Measurements from ENCODE around the gene C18orf32.
A peak's percentile ranks its signal among the peaks of the same experiment; 100 is the strongest.
"Not testable (repeated sequence)": the region's sequence is repeated elsewhere in the genome, so short reads cannot be mapped to it uniquely, and the experiment has no call there.

C18orf32 gene

DNA sequence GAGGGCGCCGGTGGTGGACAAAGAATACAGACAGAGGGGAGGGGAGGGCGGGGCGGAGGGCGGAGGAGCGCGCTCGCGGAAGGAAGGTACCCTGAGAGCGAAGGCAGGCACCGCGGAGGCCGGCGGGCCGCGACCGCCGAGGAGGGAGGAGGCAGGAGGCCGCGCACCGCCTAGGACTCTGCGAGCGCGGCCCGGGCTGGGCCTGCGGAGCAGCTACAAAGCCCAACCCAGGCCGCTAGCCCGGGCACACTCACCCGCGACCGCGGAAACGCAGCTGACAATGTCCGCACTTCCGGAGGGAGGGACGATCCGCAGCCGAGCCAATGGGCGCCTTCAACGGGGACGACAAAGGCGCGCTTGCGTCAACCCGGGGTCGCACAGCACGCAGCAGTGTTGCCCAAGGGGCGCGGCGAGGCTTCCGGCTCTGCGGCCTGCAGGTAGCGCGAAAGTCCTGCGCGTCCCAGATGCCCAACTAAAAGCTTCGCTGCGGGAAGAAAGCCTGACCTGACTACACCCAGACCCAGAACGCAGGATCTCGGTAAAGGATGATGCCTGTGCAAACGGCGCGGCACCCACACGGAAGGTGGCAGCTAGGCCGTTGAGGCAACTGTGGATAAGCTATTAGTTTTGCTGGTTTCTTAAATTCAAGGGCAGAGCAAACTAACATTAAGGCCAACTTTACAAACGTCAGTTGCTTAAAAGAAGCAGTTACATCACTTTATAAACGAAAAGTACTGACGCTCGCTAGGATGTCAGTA, at the start of gene C18orf32:
Gene C18orf32, minus strand, starts transcription at position 282 of the 758 bp plus-strand sequence. CDS start 3,486 bp downstream, outside the sequence.
- Histone ChIP-seq H3K27ac (ENCODE audit: low read length) (peak within 1 kb of the TSS; percentile 78), H3K4me1 (ENCODE audit: control insufficient read depth, insufficient read depth, low read length) (peaks cover 13% of the 10 kb centered on the region), H3K9ac (ENCODE audit: low read length in 2 of 2) (peak within 1 kb of the TSS; percentile 89 to 93), H3K4me3 (ENCODE audit: low read length in 2 of 2) (peak within 1 kb of the TSS; percentile 81 to 92), H3K9me3 (ENCODE audit: control insufficient read depth in 2 of 2, low read length in 2 of 2) (no peaks in the 10 kb centered on the region), H3K36me3 (ENCODE audit: control insufficient read depth in 2 of 2, insufficient read depth in 2 of 2, low read length in 2 of 2) (peaks cover 24 to 28% of the 10 kb centered on the region in 2 donors), H3K27me3 (ENCODE audit: control insufficient read depth in 1 of 2, insufficient read depth in 2 of 2, low read length in 2 of 2) (no peaks in the 10 kb centered on the region)

DNA sequence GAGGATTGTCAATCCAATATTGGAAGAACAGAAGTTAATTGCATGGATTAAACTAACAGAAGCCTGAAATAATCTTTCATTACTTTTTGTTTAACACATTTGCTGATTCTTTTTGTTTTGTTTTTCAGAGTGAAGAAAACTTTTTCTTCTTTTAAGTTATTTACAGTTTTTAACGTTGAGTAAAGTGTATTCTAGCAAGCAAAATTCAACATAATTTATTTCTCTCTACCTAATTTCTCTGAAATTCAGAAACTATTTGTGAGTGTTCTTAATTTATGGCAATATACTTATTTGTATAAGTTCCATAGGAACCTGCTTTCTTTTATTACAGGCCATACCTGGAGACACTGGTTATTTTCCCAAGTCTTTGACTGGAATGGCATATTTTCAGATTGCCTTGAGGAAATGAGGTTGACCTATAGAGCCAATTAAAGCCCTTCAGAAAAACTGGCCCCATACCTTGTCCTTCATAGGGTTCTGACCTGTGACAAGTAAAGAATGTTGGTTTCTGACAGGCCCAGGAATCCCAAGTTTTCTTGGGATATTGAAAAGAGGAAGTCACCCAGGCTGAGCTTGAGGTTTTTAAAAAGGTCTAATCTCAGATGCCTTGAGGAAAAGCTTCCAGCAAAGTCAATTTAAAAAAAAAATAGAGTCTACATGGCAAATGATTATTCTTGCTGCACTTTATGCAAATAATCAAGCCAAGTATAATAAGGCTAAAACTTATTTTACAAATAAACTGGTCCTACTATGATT, 48.0 kb upstream of the C18orf32 start:
- H3K4me1 ChIP-seq (ENCODE audit: control insufficient read depth, insufficient read depth, low read length) = no peaks in the 10 kb centered on the region
- no peaks in the 10 kb centered on the region for H3K27me3 ChIP-seq (ENCODE audit: control insufficient read depth in 1 of 2, insufficient read depth in 2 of 2, low read length in 2 of 2)
- H3K36me3 ChIP-seq (ENCODE audit: control insufficient read depth in 2 of 2, insufficient read depth in 2 of 2, low read length in 2 of 2) = no peaks in the 10 kb centered on the region

GRCh38 chr18:49531678-49532153, 44.7 kb upstream of the C18orf32 start:
- H3K36me3 ChIP-seq (ENCODE audit: control insufficient read depth in 2 of 2, insufficient read depth in 2 of 2, low read length in 2 of 2) = no peaks in the 10 kb centered on the region
- no peaks in the 10 kb centered on the region for H3K27me3 ChIP-seq (ENCODE audit: control insufficient read depth in 1 of 2, insufficient read depth in 2 of 2, low read length in 2 of 2)
- no peak overlapping the region for H3K27ac ChIP-seq (ENCODE audit: low read length)
- no peak overlapping the region for H3K9ac ChIP-seq (ENCODE audit: low read length in 2 of 2)
- H3K4me3 ChIP-seq (ENCODE audit: low read length in 2 of 2) = no peak overlapping the region
- H3K4me1 ChIP-seq (ENCODE audit: control insufficient read depth, insufficient read depth, low read length) = no peaks in the 10 kb centered on the region
- H3K9me3 ChIP-seq (ENCODE audit: control insufficient read depth in 2 of 2, low read length in 2 of 2) = no peaks in the 10 kb centered on the region

More for the DNA sequence above, 48.0 kb upstream of the C18orf32 start:
- Histone ChIP-seq H3K9ac (ENCODE audit: low read length in 2 of 2) (no peak overlapping the region), H3K9me3 (ENCODE audit: control insufficient read depth in 2 of 2, low read length in 2 of 2) (no peaks in the 10 kb centered on the region), H3K4me3 (ENCODE audit: low read length in 2 of 2) (no peak overlapping the region), H3K27ac (ENCODE audit: low read length) (no peak overlapping the region)

GRCh38 chr18:49529596-49529995, 42.6 kb upstream of the C18orf32 start:
- Histone ChIP-seq H3K4me1 (ENCODE audit: control insufficient read depth, insufficient read depth, low read length) (no peaks in the 10 kb centered on the region), H3K27ac (ENCODE audit: low read length) (no peak overlapping the region), H3K9me3 (ENCODE audit: control insufficient read depth in 2 of 2, low read length in 2 of 2) (no peaks in the 10 kb centered on the region), H3K9ac (ENCODE audit: low read length in 2 of 2) (no peak overlapping the region), H3K4me3 (ENCODE audit: low read length in 2 of 2) (no peak overlapping the region), H3K27me3 (ENCODE audit: control insufficient read depth in 1 of 2, insufficient read depth in 2 of 2, low read length in 2 of 2) (no peaks in the 10 kb centered on the region), H3K36me3 (ENCODE audit: control insufficient read depth in 2 of 2, insufficient read depth in 2 of 2, low read length in 2 of 2) (no peaks in the 10 kb centered on the region)

GRCh38 chr18:49527631-49528327, 40.7 kb upstream of the C18orf32 start:
- Histone ChIP-seq H3K4me3 (ENCODE audit: low read length in 2 of 2) (no peak overlapping the region), H3K27ac (ENCODE audit: low read length) (no peak overlapping the region), H3K27me3 (ENCODE audit: control insufficient read depth in 1 of 2, insufficient read depth in 2 of 2, low read length in 2 of 2) (no peaks in the 10 kb centered on the region), H3K9ac (ENCODE audit: low read length in 2 of 2) (no peak overlapping the region), H3K36me3 (ENCODE audit: control insufficient read depth in 2 of 2, insufficient read depth in 2 of 2, low read length in 2 of 2) (no peaks in the 10 kb centered on the region), H3K9me3 (ENCODE audit: control insufficient read depth in 2 of 2, low read length in 2 of 2) (no peaks in the 10 kb centered on the region), H3K4me1 (ENCODE audit: control insufficient read depth, insufficient read depth, low read length) (no peaks in the 10 kb centered on the region)

DNA sequence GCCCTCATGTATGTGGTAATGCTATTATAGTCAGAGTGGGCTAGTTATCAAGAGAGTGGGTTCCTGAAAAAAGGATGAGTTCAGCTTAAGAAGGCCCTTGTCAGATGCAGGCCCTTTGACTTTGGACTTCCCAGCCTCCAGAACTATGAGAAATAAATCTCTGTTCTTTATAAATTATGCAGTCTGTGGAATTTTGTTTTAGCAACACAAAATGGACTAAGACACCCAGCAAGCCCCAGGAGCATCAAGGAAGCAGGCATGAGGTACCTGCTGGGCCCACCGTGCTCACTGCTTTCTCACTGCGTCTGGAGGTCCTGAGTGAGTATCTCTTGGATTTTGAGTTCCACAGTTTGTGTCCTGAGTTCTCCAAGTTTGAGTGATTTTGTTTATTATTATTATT, 38.9 kb upstream of the C18orf32 start:
- Histone ChIP-seq H3K4me1 (ENCODE audit: control insufficient read depth, insufficient read depth, low read length) (no peaks in the 10 kb centered on the region), H3K27me3 (ENCODE audit: control insufficient read depth in 1 of 2, insufficient read depth in 2 of 2, low read length in 2 of 2) (no peaks in the 10 kb centered on the region), H3K9ac (ENCODE audit: low read length in 2 of 2) (no peak overlapping the region), H3K4me3 (ENCODE audit: low read length in 2 of 2) (no peak overlapping the region), H3K36me3 (ENCODE audit: control insufficient read depth in 2 of 2, insufficient read depth in 2 of 2, low read length in 2 of 2) (no peaks in the 10 kb centered on the region), H3K27ac (ENCODE audit: low read length) (no peak overlapping the region), H3K9me3 (ENCODE audit: control insufficient read depth in 2 of 2, low read length in 2 of 2) (no peaks in the 10 kb centered on the region)

DNA sequence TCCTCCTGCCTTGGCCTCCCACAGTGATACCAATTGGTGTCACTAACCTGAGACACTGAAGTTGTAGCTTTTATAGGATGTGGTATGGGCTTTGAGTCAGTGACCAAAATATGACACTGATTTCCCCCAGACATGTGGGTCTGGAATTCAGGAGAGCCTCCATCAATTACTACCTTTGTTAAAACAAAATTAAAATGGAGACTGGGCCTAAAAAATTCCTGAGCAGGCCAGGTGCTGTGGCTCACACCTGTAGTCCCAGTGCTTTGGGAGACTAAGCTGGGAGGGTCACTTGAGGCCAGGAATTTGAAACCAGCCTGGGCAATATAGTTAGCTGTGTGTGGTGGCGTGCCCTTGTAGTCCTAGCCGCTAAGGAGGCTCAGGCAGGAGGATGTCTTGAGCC, 37.9 kb upstream of the C18orf32 start:
- Histone ChIP-seq H3K4me1 (ENCODE audit: control insufficient read depth, insufficient read depth, low read length) (no peaks in the 10 kb centered on the region), H3K36me3 (ENCODE audit: control insufficient read depth in 2 of 2, insufficient read depth in 2 of 2, low read length in 2 of 2) (no peaks in the 10 kb centered on the region), H3K4me3 (ENCODE audit: low read length in 2 of 2) (no peak overlapping the region), H3K9ac (ENCODE audit: low read length in 2 of 2) (no peak overlapping the region), H3K27ac (ENCODE audit: low read length) (no peak overlapping the region), H3K27me3 (ENCODE audit: control insufficient read depth in 1 of 2, insufficient read depth in 2 of 2, low read length in 2 of 2) (no peaks in the 10 kb centered on the region), H3K9me3 (ENCODE audit: control insufficient read depth in 2 of 2, low read length in 2 of 2) (no peaks in the 10 kb centered on the region)

- H3K9ac ChIP-seq (ENCODE audit: low read length in 2 of 2) = no peak overlapping the region
- no peaks in the 10 kb centered on the region for H3K36me3 ChIP-seq (ENCODE audit: control insufficient read depth in 2 of 2, insufficient read depth in 2 of 2, low read length in 2 of 2)
- no peaks in the 10 kb centered on the region for H3K27me3 ChIP-seq (ENCODE audit: control insufficient read depth in 1 of 2, insufficient read depth in 2 of 2, low read length in 2 of 2)
- no peaks in the 10 kb centered on the region for H3K4me1 ChIP-seq (ENCODE audit: control insufficient read depth, insufficient read depth, low read length)
- H3K4me3 ChIP-seq (ENCODE audit: low read length in 2 of 2) = no peak overlapping the region
- no peaks in the 10 kb centered on the region for H3K9me3 ChIP-seq (ENCODE audit: control insufficient read depth in 2 of 2, low read length in 2 of 2)
- no peak overlapping the region for H3K27ac ChIP-seq (ENCODE audit: low read length)
Measured at GRCh38 chr18:49524349-49524748, 37.3 kb upstream of the C18orf32 start.

GRCh38 chr18:49523580-49524093, 36.6 kb upstream of the C18orf32 start:
- H3K27me3 ChIP-seq (ENCODE audit: control insufficient read depth in 1 of 2, insufficient read depth in 2 of 2, low read length in 2 of 2); H3K27ac ChIP-seq (ENCODE audit: low read length); H3K9me3 ChIP-seq (ENCODE audit: control insufficient read depth in 2 of 2, low read length in 2 of 2); H3K9ac ChIP-seq (ENCODE audit: low read length in 2 of 2); H3K4me3 ChIP-seq (ENCODE audit: low read length in 2 of 2); H3K36me3 ChIP-seq (ENCODE audit: control insufficient read depth in 2 of 2, insufficient read depth in 2 of 2, low read length in 2 of 2); H3K4me1 ChIP-seq (ENCODE audit: control insufficient read depth, insufficient read depth, low read length): not testable (repeated sequence)

- no peaks in the 10 kb centered on the region for H3K4me1 ChIP-seq (ENCODE audit: control insufficient read depth, insufficient read depth, low read length)
- no peaks in the 10 kb centered on the region for H3K27me3 ChIP-seq (ENCODE audit: control insufficient read depth in 1 of 2, insufficient read depth in 2 of 2, low read length in 2 of 2)
- H3K27ac ChIP-seq (ENCODE audit: low read length) = no peak overlapping the region
- H3K4me3 ChIP-seq (ENCODE audit: low read length in 2 of 2) = no peak overlapping the region
- no peaks in the 10 kb centered on the region for H3K9me3 ChIP-seq (ENCODE audit: control insufficient read depth in 2 of 2, low read length in 2 of 2)
- H3K9ac ChIP-seq (ENCODE audit: low read length in 2 of 2) = no peak overlapping the region
- H3K36me3 ChIP-seq (ENCODE audit: control insufficient read depth in 2 of 2, insufficient read depth in 2 of 2, low read length in 2 of 2) = no peaks in the 10 kb centered on the region
Measured at GRCh38 chr18:49521216-49521835, 34.3 kb upstream of the C18orf32 start.
